ENCODE measurements around the gene POLDIP3. TPM values are rescaled to one million over a fixed set of nuclear protein-coding genes. Genes with fewer than 3 reads are reported as not detected.

The POLDIP3 gene
- total and polyA plus RNA-seq, 2 of the 4 experiments (the other 2 are of a cell fraction): 33.9 to 43.6 TPM

Small RNA genes lying within 50 kb of the gene (microRNA-seq; reads per million reads assigned to microRNA genes)
- not detected for gene RN7SKP80 (ENCODE audit: insufficient read depth, insufficient read length)
- gene RNU6-513P (ENCODE audit: insufficient read depth, insufficient read length): not detected

Small RNA genes lying within 50 kb of the gene (small RNA-seq; reads per million reads assigned to genes)
- gene RN7SKP80 (0 reads per million in 5 experiments), gene RNU6-513P (0 reads per million in 5 experiments)

Other genes with a start within 250 kb of the POLDIP3 start
- not detected in 2 replicates for gene NFAM1, start 182.5 kb downstream of the POLDIP3 start, total RNA-seq (2012; rRNA removed)
- gene NFAM1, start 182.5 kb downstream of the POLDIP3 start, polyA plus RNA-seq (2012; rRNA removed): not detected in 2 replicates
- 25.5 and 32.5 TPM in 2 replicates for gene RRP7A, start 95.1 kb downstream of the POLDIP3 start, total RNA-seq (2012; rRNA removed)
- 29.2 and 30.8 TPM in 2 replicates for gene RRP7A, start 95.1 kb downstream of the POLDIP3 start, polyA plus RNA-seq (2012; rRNA removed)
- gene SERHL2, start 60.9 kb downstream of the POLDIP3 start, total RNA-seq (2012; rRNA removed): 3.9 and 5.0 TPM in 2 replicates
- gene SERHL2, start 60.9 kb downstream of the POLDIP3 start, polyA plus RNA-seq (2012; rRNA removed): 4.5 and 5.6 TPM in 2 replicates
- 0.18 TPM in 1 of 2 replicates, not detected in the other for gene ATP5MGL, start 25.7 kb upstream of the POLDIP3 start, total RNA-seq (2012; rRNA removed)
- not detected in 2 replicates for gene ATP5MGL, start 25.7 kb upstream of the POLDIP3 start, polyA plus RNA-seq (2012; rRNA removed)
- 37.5 and 44.1 TPM in 2 replicates for gene CYB5R3, start 34.5 kb upstream of the POLDIP3 start, total RNA-seq (2012; rRNA removed)
- gene CYB5R3, start 34.5 kb upstream of the POLDIP3 start, polyA plus RNA-seq (2012; rRNA removed): 362 and 405 TPM in 2 replicates
- gene A4GALT, start 106.0 kb upstream of the POLDIP3 start, total RNA-seq (2012; rRNA removed): 1.6 and 1.9 TPM in 2 replicates
- 6.1 and 6.3 TPM in 2 replicates for gene A4GALT, start 106.0 kb upstream of the POLDIP3 start, polyA plus RNA-seq (2012; rRNA removed)
- gene ARFGAP3, start 242.4 kb upstream of the POLDIP3 start, total RNA-seq (2012; rRNA removed): 70.1 and 88.0 TPM in 2 replicates
- gene ARFGAP3, start 242.4 kb upstream of the POLDIP3 start, polyA plus RNA-seq (2012; rRNA removed): 46.5 and 50.0 TPM in 2 replicates